GM13976 (cell line): Measurements from ENCODE around the gene SACM1L.

Source experiments
- DNase-seq: peaks from one replicate; pipeline ENCODE4 v3.0.0; 2012; ENCODE audit warnings: low spot score
- CTCF ChIP-seq: IDR thresholded peaks from 2 replicates; pipeline ENCODE4 v1.5.1; 2012; ENCODE audit warnings: borderline replicate concordance, mild to moderate bottlenecking; ENCODE audit not compliant: insufficient read depth; ENCODE audit errors: extremely low read depth, missing control alignments, control extremely low read depth
- in situ Hi-C: fragments of 300-500 bp; cut with MboI; formaldehyde crosslinking; loops from one replicate; pipeline ENCODE4 v1.12.0; 2022; ENCODE audit warnings: low sequenced_read_pairs, mixed read lengths, inconsistent platforms; ENCODE audit not compliant: unreplicated experiment

The SACM1L gene

GRCh38 chr3:45701172-45701867 is 12.1 kb downstream of the SACM1L start:
- no peak for DNase-seq
- TF ChIP-seq CTCF, result no peak
- in situ Hi-C loops, result no loop called here

- DNase-seq, result no peak
- in situ Hi-C loops, result no loop called here
- TF ChIP-seq CTCF, result no peak
Measured at GRCh38 chr3:45704301-45704943, 15.2 kb downstream of the SACM1L start.

- TF ChIP-seq CTCF, result no peak
- no peak for DNase-seq
- in situ Hi-C loops, result no loop called here
Measured at GRCh38 chr3:45705839-45706808, 16.9 kb downstream of the SACM1L start.

GRCh38 chr3:45711931-45712330 is 22.7 kb downstream of the SACM1L start:
- no peak for TF ChIP-seq CTCF

GRCh38 chr3:45712434-45713110 is 23.4 kb downstream of the SACM1L start:
- DNase-seq, result no peak
- no peak for TF ChIP-seq CTCF
- in situ Hi-C loops, result no loop called here

More at GRCh38 chr3:45711931-45712330, 22.7 kb downstream of the SACM1L start:
- in situ Hi-C loops, result no loop called here
- no peak for DNase-seq

- in situ Hi-C loops, result no loop called here
- DNase-seq, result no peak
- TF ChIP-seq CTCF, result no peak
Measured at GRCh38 chr3:45715945-45716344, 26.7 kb downstream of the SACM1L start.
